SK-N-SH (cell line): ENCODE results near the gene SERPIND1.

Source experiments
- ELF1 ChIP-seq: IDR thresholded peaks from 2 replicates; pipeline ENCODE4 v1.4.0; 2012
- EP300 ChIP-seq, 2 experiments: IDR thresholded peaks; 2 replicates each; pipeline versions ENCODE4 v1.4.0 to v1.6.1; 2012; ENCODE audit warnings: borderline replicate concordance in 1 of 2, low read depth in 1 of 2, low read length in 1 of 2
- EZH2phosphoT487 ChIP-seq: fragments of 200-600 bp; sonication (generic); IDR thresholded peaks from 2 replicates; pipeline ENCODE4 v1.6.1; 2017; ENCODE audit warnings: low read depth, mixed run types, mild to moderate bottlenecking, antibody characterized with exemption, moderate library complexity, borderline replicate concordance
- FOXM1 ChIP-seq: IDR thresholded peaks from 2 replicates; pipeline ENCODE4 v1.4.0; 2012; ENCODE audit warnings: low read depth, mild to moderate bottlenecking
- POLR2AphosphoS5 ChIP-seq: IDR thresholded peaks from 2 replicates; pipeline ENCODE4 v1.6.1; 2012; ENCODE audit warnings: low read depth, low read length
- RAD21 ChIP-seq: IDR thresholded peaks from 2 replicates; pipeline ENCODE4 v1.6.1; 2012; ENCODE audit warnings: mild to moderate bottlenecking, low read length
- RXRA ChIP-seq: IDR thresholded peaks from 2 replicates; pipeline ENCODE4 v1.4.0; 2012; ENCODE audit warnings: low read depth, mild to moderate bottlenecking, borderline replicate concordance
- TEAD4 ChIP-seq: IDR thresholded peaks from 2 replicates; pipeline ENCODE4 v1.4.0; 2012; ENCODE audit warnings: mild to moderate bottlenecking, borderline replicate concordance; ENCODE audit not compliant: insufficient read depth
- YY1 ChIP-seq: IDR thresholded peaks from 2 replicates; pipeline ENCODE4 v1.4.0; 2012; ENCODE audit warnings: low read depth, mild to moderate bottlenecking
- TF ChIP-seq, protein P1 (sequence below): fragments of 200-600 bp; sonication (generic); IDR thresholded peaks from 2 replicates; pipeline ENCODE4 v1.6.1; 2017; ENCODE audit warnings: antibody characterized with exemption, mild to moderate bottlenecking, moderate library complexity
- TF ChIP-seq, protein P2 (sequence below): IDR thresholded peaks from 2 replicates; pipeline ENCODE4 v1.4.0; 2012; ENCODE audit warnings: low read depth, borderline replicate concordance
- TF ChIP-seq, protein P3 (sequence below): fragments of 150-350 bp; IDR thresholded peaks from 2 replicates; pipeline ENCODE4 v1.6.1; 2017; ENCODE audit warnings: antibody characterized with exemption, low read length, low read depth, borderline replicate concordance

DNA sequence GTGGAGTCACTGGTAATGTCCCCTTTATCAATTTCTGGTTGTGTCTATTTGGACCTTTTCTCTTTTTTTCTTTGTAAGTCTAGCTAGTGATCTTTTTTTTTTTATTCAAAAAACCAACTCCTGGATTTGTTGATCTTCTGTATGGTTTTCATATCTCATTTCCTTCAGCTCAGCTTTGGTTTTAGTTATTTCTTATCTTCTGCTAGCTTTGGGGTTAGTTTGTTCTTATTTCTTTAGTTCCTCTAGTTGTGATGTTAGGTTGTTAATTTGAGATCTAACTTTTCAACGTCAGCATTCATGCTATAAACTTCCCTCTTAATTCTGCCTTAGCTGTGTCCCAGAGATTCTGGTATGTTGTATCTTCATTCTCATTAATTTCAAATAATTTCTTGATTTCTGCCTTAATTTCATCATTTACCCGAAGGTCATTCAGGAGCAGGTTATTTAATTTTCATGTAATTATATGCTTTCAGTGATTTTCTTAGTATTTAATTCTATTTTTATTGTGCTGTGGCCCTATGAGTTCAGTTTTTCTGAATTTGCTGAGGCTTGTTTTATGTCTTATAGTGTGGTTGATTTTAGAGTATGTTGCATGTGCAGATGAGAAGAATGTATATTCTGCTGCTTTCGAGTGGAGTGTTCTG is 55.7 kb downstream of the SERPIND1 start:
- no peak for TF ChIP-seq TEAD4
- TF ChIP-seq, protein P1, sequence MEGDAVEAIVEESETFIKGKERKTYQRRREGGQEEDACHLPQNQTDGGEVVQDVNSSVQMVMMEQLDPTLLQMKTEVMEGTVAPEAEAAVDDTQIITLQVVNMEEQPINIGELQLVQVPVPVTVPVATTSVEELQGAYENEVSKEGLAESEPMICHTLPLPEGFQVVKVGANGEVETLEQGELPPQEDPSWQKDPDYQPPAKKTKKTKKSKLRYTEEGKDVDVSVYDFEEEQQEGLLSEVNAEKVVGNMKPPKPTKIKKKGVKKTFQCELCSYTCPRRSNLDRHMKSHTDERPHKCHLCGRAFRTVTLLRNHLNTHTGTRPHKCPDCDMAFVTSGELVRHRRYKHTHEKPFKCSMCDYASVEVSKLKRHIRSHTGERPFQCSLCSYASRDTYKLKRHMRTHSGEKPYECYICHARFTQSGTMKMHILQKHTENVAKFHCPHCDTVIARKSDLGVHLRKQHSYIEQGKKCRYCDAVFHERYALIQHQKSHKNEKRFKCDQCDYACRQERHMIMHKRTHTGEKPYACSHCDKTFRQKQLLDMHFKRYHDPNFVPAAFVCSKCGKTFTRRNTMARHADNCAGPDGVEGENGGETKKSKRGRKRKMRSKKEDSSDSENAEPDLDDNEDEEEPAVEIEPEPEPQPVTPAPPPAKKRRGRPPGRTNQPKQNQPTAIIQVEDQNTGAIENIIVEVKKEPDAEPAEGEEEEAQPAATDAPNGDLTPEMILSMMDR, result no peak
- TF ChIP-seq EP300 (IDR thresholded peaks at IDR 0.05; ENCODE audit: borderline replicate concordance in 1 of 2, low read depth in 1 of 2, low read length in 1 of 2), result no peak
- TF ChIP-seq YY1, result no peak
- no peak for TF ChIP-seq FOXM1
- TF ChIP-seq ELF1, result no peak
- TF ChIP-seq, protein P2, sequence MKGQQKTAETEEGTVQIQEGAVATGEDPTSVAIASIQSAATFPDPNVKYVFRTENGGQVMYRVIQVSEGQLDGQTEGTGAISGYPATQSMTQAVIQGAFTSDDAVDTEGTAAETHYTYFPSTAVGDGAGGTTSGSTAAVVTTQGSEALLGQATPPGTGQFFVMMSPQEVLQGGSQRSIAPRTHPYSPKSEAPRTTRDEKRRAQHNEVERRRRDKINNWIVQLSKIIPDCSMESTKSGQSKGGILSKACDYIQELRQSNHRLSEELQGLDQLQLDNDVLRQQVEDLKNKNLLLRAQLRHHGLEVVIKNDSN, result no peak
- TF ChIP-seq, protein P3, sequence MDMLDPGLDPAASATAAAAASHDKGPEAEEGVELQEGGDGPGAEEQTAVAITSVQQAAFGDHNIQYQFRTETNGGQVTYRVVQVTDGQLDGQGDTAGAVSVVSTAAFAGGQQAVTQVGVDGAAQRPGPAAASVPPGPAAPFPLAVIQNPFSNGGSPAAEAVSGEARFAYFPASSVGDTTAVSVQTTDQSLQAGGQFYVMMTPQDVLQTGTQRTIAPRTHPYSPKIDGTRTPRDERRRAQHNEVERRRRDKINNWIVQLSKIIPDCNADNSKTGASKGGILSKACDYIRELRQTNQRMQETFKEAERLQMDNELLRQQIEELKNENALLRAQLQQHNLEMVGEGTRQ, result no peak
- TF ChIP-seq POLR2AphosphoS5, result no peak
- TF ChIP-seq EZH2phosphoT487, result no peak
- no peak for TF ChIP-seq RXRA
- TF ChIP-seq RAD21, result no peak
